H9 (cell line): ENCODE results near the gene FAM81A. TPM values are rescaled to one million over a fixed set of nuclear protein-coding genes. Genes with fewer than 3 reads are reported as not detected.

Source experiments
- DNase-seq: peaks from one replicate; pipeline ENCODE4 v3.0.0-alpha.2; 2017
- H2AFZ ChIP-seq: one replicate; pipeline ENCODE4 v1.6.1; 2013; ENCODE audit warnings: mild to moderate bottlenecking, low read length, control low read depth, moderate library complexity
- H2AK5ac ChIP-seq: 2 replicates; pipeline ENCODE4 v1.6.1; 2013; ENCODE audit warnings: low read length, control low read depth, mixed read lengths; ENCODE audit not compliant: insufficient read length
- H2BK120ac ChIP-seq: one replicate; pipeline ENCODE4 v1.6.1; 2013; ENCODE audit warnings: low read depth, mild to moderate bottlenecking, low read length, control low read depth, inconsistent platforms; ENCODE audit not compliant: poor library complexity, severe bottlenecking
- H2BK12ac ChIP-seq: 2 replicates; pipeline ENCODE4 v1.6.1; 2013; ENCODE audit warnings: low read length, control low read depth, mixed read lengths, low read depth; ENCODE audit not compliant: insufficient read length
- H2BK15ac ChIP-seq: 2 replicates; pipeline ENCODE4 v1.6.1; 2013; ENCODE audit warnings: low read depth, low read length, control low read depth
- H2BK20ac ChIP-seq: one replicate; pipeline ENCODE4 v1.6.1; 2013; ENCODE audit warnings: low read depth, mild to moderate bottlenecking, low read length, control low read depth, inconsistent platforms; ENCODE audit not compliant: poor library complexity, severe bottlenecking
- H2BK5ac ChIP-seq: 2 replicates; pipeline ENCODE4 v1.6.1; 2013; ENCODE audit warnings: low read length, control low read depth, mixed read lengths; ENCODE audit not compliant: insufficient read length
- H3K14ac ChIP-seq: 2 replicates; pipeline ENCODE4 v1.6.1; 2013; ENCODE audit warnings: low read length, control low read depth; ENCODE audit not compliant: insufficient read depth
- H3K18ac ChIP-seq: 2 replicates; pipeline ENCODE4 v1.6.1; 2013; ENCODE audit warnings: low read depth, mild to moderate bottlenecking, mixed read lengths, low read length, control low read depth; ENCODE audit not compliant: insufficient read length
- H3K23ac ChIP-seq: 2 replicates; pipeline ENCODE4 v1.6.1; 2013; ENCODE audit warnings: low read length, control low read depth, mixed read lengths, low read depth; ENCODE audit not compliant: insufficient read length
- H3K23me2 ChIP-seq: 2 replicates; pipeline ENCODE4 v1.6.1; 2013; ENCODE audit warnings: low read depth, mild to moderate bottlenecking, mixed read lengths, low read length, control low read depth; ENCODE audit not compliant: insufficient read length, poor library complexity, severe bottlenecking
- H3K27ac ChIP-seq: 2 replicates; pipeline ENCODE4 v1.5.1; 2013; ENCODE audit warnings: low read length, control low read depth, mixed read lengths, low read depth; ENCODE audit not compliant: insufficient read length
- H3K27me3 ChIP-seq: 2 replicates; pipeline ENCODE4 v1.6.1; 2013; ENCODE audit warnings: low read length, control low read depth, inconsistent platforms; ENCODE audit not compliant: insufficient read depth
- H3K4ac ChIP-seq: 2 replicates; pipeline ENCODE4 v1.6.1; 2013; ENCODE audit warnings: low read depth, mild to moderate bottlenecking, control low read depth, inconsistent platforms, low read length, moderate library complexity
- H3K4me1 ChIP-seq: 2 replicates; pipeline ENCODE4 v1.6.1; 2013; ENCODE audit warnings: low read length, control low read depth, inconsistent platforms; ENCODE audit not compliant: insufficient read depth
- H3K4me2 ChIP-seq: 2 replicates; pipeline ENCODE4 v1.6.1; 2013; ENCODE audit warnings: low read length, control low read depth, mixed read lengths; ENCODE audit not compliant: insufficient read length, insufficient read depth
- H3K56ac ChIP-seq: 2 replicates; pipeline ENCODE4 v1.6.1; 2013; ENCODE audit warnings: low read depth, mild to moderate bottlenecking, mixed read lengths, low read length, control low read depth; ENCODE audit not compliant: insufficient read length
- H3K79me1 ChIP-seq: 2 replicates; pipeline ENCODE4 v1.6.1; 2013; ENCODE audit warnings: low read depth, mild to moderate bottlenecking, moderate library complexity, low read length, control low read depth, inconsistent platforms; ENCODE audit not compliant: insufficient read depth, poor library complexity, severe bottlenecking
- H3K79me2 ChIP-seq: 2 replicates; pipeline ENCODE4 v1.6.1; 2013; ENCODE audit warnings: low read length, control low read depth, inconsistent platforms; ENCODE audit not compliant: insufficient read depth
- H3K9ac ChIP-seq: 2 replicates; pipeline ENCODE4 v1.6.1; 2013; ENCODE audit warnings: low read length, control low read depth, mixed read lengths; ENCODE audit not compliant: insufficient read length; ENCODE audit errors: extremely low read depth
- H3K9me3 ChIP-seq: one replicate; pipeline ENCODE4 v1.6.1; 2013; ENCODE audit warnings: low read depth, low read length, inconsistent platforms; ENCODE audit not compliant: control insufficient read depth
- H3T11ph ChIP-seq: one replicate; pipeline ENCODE4 v1.6.1; 2013; ENCODE audit warnings: mild to moderate bottlenecking, low read length, control low read depth, inconsistent platforms
- H4K20me1 ChIP-seq: one replicate; pipeline ENCODE4 v1.6.1; 2013; ENCODE audit not compliant: control insufficient read depth, insufficient read length, insufficient read depth
- H4K5ac ChIP-seq: 2 replicates; pipeline ENCODE4 v1.6.1; 2013; ENCODE audit warnings: low read depth, mild to moderate bottlenecking, mixed read lengths, low read length, control low read depth; ENCODE audit not compliant: insufficient read length
- H4K8ac ChIP-seq: replicated peaks from 2 replicates; pipeline ENCODE4 v1.6.1; 2013; ENCODE audit warnings: low read length, control low read depth, mixed read lengths, low read depth; ENCODE audit not compliant: insufficient read length
- H4K91ac ChIP-seq: 2 replicates; pipeline ENCODE4 v1.6.1; 2013; ENCODE audit warnings: low read depth, mild to moderate bottlenecking, moderate library complexity, mixed read lengths, low read length, control low read depth; ENCODE audit not compliant: insufficient read length
- H3K27ac Mint-ChIP-seq, 3 experiments: 2 replicates in 2 of 3; 3 replicates in 1 of 3; pipeline ENCODE4 v1.8.0; 2020 to 2021; ENCODE audit warnings: mixed read lengths in 3 of 3, mild to moderate bottlenecking in 1 of 3, moderate library complexity in 1 of 3
- H3K27me3 Mint-ChIP-seq: 2 replicates; pipeline ENCODE4 v1.8.0; 2021; ENCODE audit warnings: low read depth, mild to moderate bottlenecking, moderate library complexity, mixed read lengths
- H3K36me3 Mint-ChIP-seq, 3 experiments: 2 replicates in 2 of 3; 3 replicates in 1 of 3; pipeline ENCODE4 v1.8.0; 2020 to 2021; ENCODE audit warnings: low read depth in 3 of 3, mixed read lengths in 3 of 3; ENCODE audit not compliant: insufficient read depth in 1 of 3
- H3K4me1 Mint-ChIP-seq, 2 experiments: 2 replicates each; pipeline ENCODE4 v1.8.0; 2020; ENCODE audit warnings: mixed read lengths in 2 of 2
- H3K4me3 Mint-ChIP-seq, 2 experiments: 2 replicates in 1 of 2; 3 replicates in 1 of 2; pipeline ENCODE4 v1.8.0; 2020 to 2021; ENCODE audit warnings: mild to moderate bottlenecking in 2 of 2, mixed read lengths in 2 of 2, moderate library complexity in 1 of 2
- H3K9me3 Mint-ChIP-seq, 2 experiments: 2 replicates in 1 of 2; 3 replicates in 1 of 2; pipeline ENCODE4 v1.8.0; 2020; ENCODE audit warnings: mild to moderate bottlenecking in 2 of 2, mixed read lengths in 2 of 2, moderate library complexity in 1 of 2
- WGBS: extraction: QIAGEN DNeasy Blood & Tissue Kit; methylation state at CpG from one replicate; pipeline ENCODE4 v1.1.7; 2013; ENCODE audit warnings: missing lambda C conversion rate, low lambda C conversion rate, mixed read lengths; ENCODE audit not compliant: insufficient read length; ENCODE audit errors: extremely low coverage; 5-methylcytosine and 5-hydroxymethylcytosine counted together
- total RNA-seq: library from RNA; stranded (reverse); gene quantifications from 2 replicates; pipeline ENCODE4 v1.2.1, GENCODE V29; 2021
- TF ChIP-seq, protein P1 (sequence below): fragments of 200-600 bp; sonication (generic); conservative IDR thresholded peaks from 3 replicates; pipeline ENCODE4 v1.8.0; 2021; ENCODE audit warnings: antibody characterized with exemption, mild to moderate bottlenecking

FAM81A gene
- total RNA-seq, 1 experiment from 2014 or later = 1.7 TPM

DNA sequence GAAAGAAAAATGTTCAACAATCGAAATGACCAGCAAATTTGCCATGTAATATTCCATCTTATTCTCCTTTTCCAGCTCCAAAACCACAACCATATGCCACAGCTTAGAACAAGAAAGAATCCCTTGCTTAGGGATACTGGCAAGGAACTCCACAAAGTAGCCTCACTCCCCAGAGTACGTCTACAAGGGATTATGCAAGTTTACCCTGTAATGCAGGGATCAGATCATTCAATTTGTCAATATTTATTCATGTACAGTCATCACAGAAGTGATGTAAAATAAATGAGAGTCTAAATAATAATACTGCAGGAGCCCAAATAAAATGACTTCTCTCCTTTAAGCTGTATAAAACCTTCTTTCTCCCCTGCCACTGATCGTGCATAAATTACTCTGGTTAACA, 41.8 kb upstream of the FAM81A start:
- H3K23me2 ChIP-seq = no peaks in the 10 kb centered on the region
- H2BK12ac ChIP-seq = no peak overlapping the region
- H2BK15ac ChIP-seq = no peak overlapping the region
- no peak overlapping the region for H2BK120ac ChIP-seq
- no peak overlapping the region for H4K5ac ChIP-seq
- H3K4me1 ChIP-seq = no peaks in the 10 kb centered on the region
- Mint-ChIP-seq H3K27ac (no peak overlapping the region), H3K4me1 (peaks cover 26 to 33% of the 10 kb centered on the region in 2 experiments), H3K9me3 (no peaks in the 10 kb centered on the region; a peak in 1 of 5 replicates), H3K4me3 (no peak overlapping the region), H3K36me3 (no peaks in the 10 kb centered on the region), H3K27me3 (peaks cover 17% of the 10 kb centered on the region)
- H3K9me3 ChIP-seq = no peaks in the 10 kb centered on the region
- H2AK5ac ChIP-seq = no peak overlapping the region
- H3K56ac ChIP-seq = no peak overlapping the region
- H3K79me1 ChIP-seq = no peaks in the 10 kb centered on the region
- H3K27me3 ChIP-seq = no peaks in the 10 kb centered on the region
- no CpG with 5 or more reads among the region's 3 CpGs for WGBS
- TF ChIP-seq, protein P1, sequence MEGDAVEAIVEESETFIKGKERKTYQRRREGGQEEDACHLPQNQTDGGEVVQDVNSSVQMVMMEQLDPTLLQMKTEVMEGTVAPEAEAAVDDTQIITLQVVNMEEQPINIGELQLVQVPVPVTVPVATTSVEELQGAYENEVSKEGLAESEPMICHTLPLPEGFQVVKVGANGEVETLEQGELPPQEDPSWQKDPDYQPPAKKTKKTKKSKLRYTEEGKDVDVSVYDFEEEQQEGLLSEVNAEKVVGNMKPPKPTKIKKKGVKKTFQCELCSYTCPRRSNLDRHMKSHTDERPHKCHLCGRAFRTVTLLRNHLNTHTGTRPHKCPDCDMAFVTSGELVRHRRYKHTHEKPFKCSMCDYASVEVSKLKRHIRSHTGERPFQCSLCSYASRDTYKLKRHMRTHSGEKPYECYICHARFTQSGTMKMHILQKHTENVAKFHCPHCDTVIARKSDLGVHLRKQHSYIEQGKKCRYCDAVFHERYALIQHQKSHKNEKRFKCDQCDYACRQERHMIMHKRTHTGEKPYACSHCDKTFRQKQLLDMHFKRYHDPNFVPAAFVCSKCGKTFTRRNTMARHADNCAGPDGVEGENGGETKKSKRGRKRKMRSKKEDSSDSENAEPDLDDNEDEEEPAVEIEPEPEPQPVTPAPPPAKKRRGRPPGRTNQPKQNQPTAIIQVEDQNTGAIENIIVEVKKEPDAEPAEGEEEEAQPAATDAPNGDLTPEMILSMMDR = no peak
- no peak overlapping the region for H2BK20ac ChIP-seq
- no peak overlapping the region for H3K14ac ChIP-seq
- no peak overlapping the region for H2BK5ac ChIP-seq
- no peak overlapping the region for H3T11ph ChIP-seq
- H4K91ac ChIP-seq = no peak overlapping the region
- H3K18ac ChIP-seq = no peak overlapping the region
- H3K9ac ChIP-seq = no peak overlapping the region
- H3K4ac ChIP-seq = no peak overlapping the region
- no peaks in the 10 kb centered on the region for H3K79me2 ChIP-seq
- H2AFZ ChIP-seq = no peak overlapping the region
- H3K27ac ChIP-seq = no peak overlapping the region
- H3K4me2 ChIP-seq = no peak overlapping the region
- no peak overlapping the region for H4K8ac ChIP-seq
- H4K20me1 ChIP-seq = no peaks in the 10 kb centered on the region
- no peak for DNase-seq
- no peak overlapping the region for H3K23ac ChIP-seq
